SK-N-SH (cell line): ENCODE data around the gene ACE. TPM values are rescaled to one million over a fixed set of nuclear protein-coding genes. Genes with fewer than 3 reads are reported as not detected.

Experiments used
- CTCF ChIA-PET: fragments of 300-600, 350-600 bp; formaldehyde crosslinking; extraction: SDS; loops from one replicate; lab custom pipeline; 2021; lab: Yijun Ruan, JAX
- POLR2A ChIA-PET: fragments of 350-600 bp; sonication (Branson Sonifier 250); formaldehyde crosslinking; extraction: SDS; loops from one replicate; lab custom pipeline; 2020; ENCODE audit warnings: antibody characterized with exemption, inconsistent platforms; lab: Yijun Ruan, JAX
- DNase-seq: peaks from one replicate; pipeline ENCODE4 v3.0.0; 2012
- H2AFZ ChIP-seq: fragments of 200-600 bp; sonication (generic); 2 replicates; pipeline ENCODE4 v1.8.1; 2016; ENCODE audit warnings: antibody characterized with exemption, mild to moderate bottlenecking, low read depth
- H3F3A ChIP-seq: fragments of 200-600 bp; sonication (generic); replicated peaks from 2 replicates; pipeline ENCODE3; 2016; ENCODE audit warnings: antibody characterized with exemption, mild to moderate bottlenecking; ENCODE audit not compliant: insufficient read depth
- H3K27ac ChIP-seq, 2 experiments: fragments of 200-500 bp in 1 of 2; fragments of 200-600 bp in 1 of 2; sonication (Bioruptor generic) in 1 of 2; sonication (generic), shearing (Covaris generic) in 1 of 2; 2 replicates each; pipeline versions ENCODE4 v1.5.1 to v1.6.1; 2014 to 2016; ENCODE audit warnings: low read depth in 2 of 2, inconsistent platforms in 1 of 2, low read length in 1 of 2, mild to moderate bottlenecking in 1 of 2, mixed read lengths in 1 of 2
- H3K27me3 ChIP-seq: fragments of 200-600 bp; sonication (generic), shearing (Covaris generic); 2 replicates; pipeline ENCODE4 v1.6.1; 2016; ENCODE audit warnings: mixed run types; ENCODE audit not compliant: insufficient read depth
- H3K36me3 ChIP-seq, 2 experiments: fragments of 200-500 bp in 1 of 2; fragments of 200-600 bp in 1 of 2; sonication (Bioruptor generic) in 1 of 2; sonication (generic) in 1 of 2; replicated peaks in 1 of 2; 2 replicates each; pipeline versions ENCODE3 to v1.5.1; 2014 to 2016; ENCODE audit warnings: low read length in 1 of 2, mild to moderate bottlenecking in 1 of 2; ENCODE audit not compliant: insufficient read depth in 2 of 2, control insufficient read depth in 1 of 2
- H3K4me1 ChIP-seq, 2 experiments: fragments of 200-500 bp in 1 of 2; fragments of 200-600 bp in 1 of 2; sonication (Bioruptor generic) in 1 of 2; sonication (generic), shearing (Covaris generic) in 1 of 2; 2 replicates each; pipeline versions ENCODE4 v1.5.1 to v1.6.1; 2014 to 2016; ENCODE audit warnings: low read depth in 1 of 2, low read length in 1 of 2, mixed run types in 1 of 2; ENCODE audit not compliant: insufficient read depth in 2 of 2, control insufficient read depth in 1 of 2
- H3K4me2 ChIP-seq: fragments of 200-600 bp; sonication (generic), shearing (Covaris generic); 2 replicates; pipeline ENCODE4 v1.6.1; 2017; ENCODE audit warnings: mixed run types
- H3K4me3 ChIP-seq, 2 experiments: fragments of 200-500 bp in 1 of 2; fragments of 200-600 bp in 1 of 2; sonication (Bioruptor generic) in 1 of 2; sonication (generic), shearing (Covaris generic) in 1 of 2; 2 replicates each; pipeline versions ENCODE4 v1.5.1 to v1.8.1; 2014 to 2016; ENCODE audit warnings: low read depth in 2 of 2, inconsistent platforms in 1 of 2, low read length in 1 of 2, mild to moderate bottlenecking in 1 of 2, mixed read lengths in 1 of 2, moderate library complexity in 1 of 2
- H3K79me2 ChIP-seq: fragments of 200-600 bp; sonication (generic); 2 replicates; pipeline ENCODE4 v1.8.1; 2017; ENCODE audit warnings: mild to moderate bottlenecking; ENCODE audit not compliant: insufficient read depth
- H3K9ac ChIP-seq: fragments of 200-600 bp; sonication (generic); 2 replicates; pipeline ENCODE4 v1.6.1; 2017; ENCODE audit warnings: mixed run types
- H3K9me2 ChIP-seq: fragments of 200-600 bp; sonication (generic); 2 replicates; pipeline ENCODE4 v1.6.1; 2017; ENCODE audit warnings: mixed run types
- H3K9me3 ChIP-seq: fragments of 200-600 bp; sonication (generic); 2 replicates; pipeline ENCODE4 v1.6.1; 2017; ENCODE audit warnings: mixed run types, mild to moderate bottlenecking, moderate library complexity
- H4K20me1 ChIP-seq: fragments of 200-600 bp; sonication (generic); 2 replicates; pipeline ENCODE4 v1.6.1; 2017; ENCODE audit warnings: mild to moderate bottlenecking, mixed run types; ENCODE audit not compliant: insufficient read depth
- CHD2 ChIP-seq: fragments of 150-350 bp; IDR thresholded peaks from 2 replicates; pipeline ENCODE4 v1.6.1; 2018; ENCODE audit warnings: low read length; ENCODE audit not compliant: partially characterized antibody
- EP300 ChIP-seq, 2 experiments: IDR thresholded peaks; 2 replicates each; pipeline versions ENCODE4 v1.4.0 to v1.6.1; 2012; ENCODE audit warnings: borderline replicate concordance in 1 of 2, low read depth in 1 of 2, low read length in 1 of 2
- FOXJ3 ChIP-seq: sonication (generic); formaldehyde crosslinking; IDR thresholded peaks from 2 replicates; pipeline ENCODE4 v1.5.1; 2020; ENCODE audit warnings: mild to moderate bottlenecking, missing genetic modification reagents
- FOXM1 ChIP-seq: IDR thresholded peaks from 2 replicates; pipeline ENCODE4 v1.4.0; 2012; ENCODE audit warnings: low read depth, mild to moderate bottlenecking
- GABPA ChIP-seq: IDR thresholded peaks from 2 replicates; pipeline ENCODE4 v1.4.0; 2012; ENCODE audit warnings: low read depth, mild to moderate bottlenecking
- JUND ChIP-seq: IDR thresholded peaks from 2 replicates; pipeline ENCODE4 v1.4.0; 2012
- MEF2A ChIP-seq: IDR thresholded peaks from 2 replicates; pipeline ENCODE4 v1.4.0; 2012; ENCODE audit warnings: low read depth, borderline replicate concordance
- NRF1 ChIP-seq: IDR thresholded peaks from 2 replicates; pipeline ENCODE4 v1.6.1; 2012; ENCODE audit warnings: low read depth, mild to moderate bottlenecking, low read length
- PBX3 ChIP-seq: IDR thresholded peaks from 2 replicates; pipeline ENCODE4; 2012
- POLR2AphosphoS5 ChIP-seq: IDR thresholded peaks from 2 replicates; pipeline ENCODE4 v1.6.1; 2012; ENCODE audit warnings: low read depth, low read length
- RCOR1 ChIP-seq: fragments of 150-350 bp; IDR thresholded peaks from 2 replicates; pipeline ENCODE4 v1.6.1; 2017; ENCODE audit warnings: antibody characterized with exemption, low read length
- RFX5 ChIP-seq: IDR thresholded peaks from 2 replicates; pipeline ENCODE4 v1.6.1; 2012; ENCODE audit warnings: mild to moderate bottlenecking, improper control_type of control experiment, low read length
- SMC3 ChIP-seq: IDR thresholded peaks from 2 replicates; pipeline ENCODE4 v1.6.1; 2012; ENCODE audit warnings: low read depth, low read length, improper control_type of control experiment
- TAF1 ChIP-seq: IDR thresholded peaks from 2 replicates; pipeline ENCODE4 v1.6.1; 2012; ENCODE audit warnings: low read depth, mild to moderate bottlenecking, low read length, moderate library complexity, borderline replicate concordance
- TEAD4 ChIP-seq: IDR thresholded peaks from 2 replicates; pipeline ENCODE4 v1.4.0; 2012; ENCODE audit warnings: mild to moderate bottlenecking, borderline replicate concordance; ENCODE audit not compliant: insufficient read depth
- USF1 ChIP-seq: IDR thresholded peaks from 2 replicates; pipeline ENCODE4 v1.4.0; 2012; ENCODE audit warnings: low read depth, borderline replicate concordance
- USF2 ChIP-seq: fragments of 150-350 bp; IDR thresholded peaks from 2 replicates; pipeline ENCODE4 v1.6.1; 2017; ENCODE audit warnings: antibody characterized with exemption, low read length, low read depth, borderline replicate concordance
- WGBS: methylation state at CpG from one replicate; pipeline ENCODE4 v1.1.6; 2017; ENCODE audit warnings: low lambda C conversion rate; 5-methylcytosine and 5-hydroxymethylcytosine counted together
- polyA plus RNA-seq, 3 experiments: library from polyadenylated mRNA; depleted of rRNA; stranded (reverse); fragments of >200 nt; gene quantifications; 2 replicates each; pipeline ENCODE4 v1.2.3, GENCODE V29; 2012
- TF ChIP-seq, protein P1 (sequence below): fragments of 150-350 bp; IDR thresholded peaks from 2 replicates; pipeline ENCODE4 v1.6.1; 2016; ENCODE audit warnings: mild to moderate bottlenecking, low read depth, low read length

Gene ACE
- polyA plus RNA-seq, 1 of the 3 experiments (the other 2 are of a cell fraction): 12.1 TPM

DNA sequence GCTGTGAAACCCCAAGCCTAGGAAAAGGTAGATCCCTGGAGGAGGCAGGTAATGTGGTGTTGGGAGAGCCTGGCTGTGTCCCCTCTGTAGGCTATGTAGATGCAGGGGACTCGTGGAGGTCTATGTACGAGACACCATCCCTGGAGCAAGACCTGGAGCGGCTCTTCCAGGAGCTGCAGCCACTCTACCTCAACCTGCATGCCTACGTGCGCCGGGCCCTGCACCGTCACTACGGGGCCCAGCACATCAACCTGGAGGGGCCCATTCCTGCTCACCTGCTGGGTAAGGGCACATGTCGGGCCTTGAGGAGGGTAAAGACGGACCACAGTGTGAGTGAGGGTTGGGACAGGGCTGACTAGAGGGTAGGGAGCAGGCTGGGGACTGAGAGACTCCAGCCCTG lies 12.0 kb downstream of the ACE start:
- Histone ChIP-seq H4K20me1 (no peaks in the 10 kb centered on the region), H3K9ac (no peak overlapping the region), H2AFZ (no peak overlapping the region), H3K27ac (no peak overlapping the region), H3K4me1 (no peaks in the 10 kb centered on the region; a peak in 1 of 4 replicates), H3K4me3 (no peak overlapping the region), H3K9me3 (no peaks in the 10 kb centered on the region), H3K27me3 (no peaks in the 10 kb centered on the region), H3K9me2 (no peaks in the 10 kb centered on the region), H3F3A (no peaks in the 10 kb centered on the region), H3K36me3 (no peaks in the 10 kb centered on the region), H3K4me2 (no peak overlapping the region), H3K79me2 (no peaks in the 10 kb centered on the region)
- peak; percentile 30 for DNase-seq
- WGBS: 92% methylated on average over 9 of the region's 10 CpGs
- no peak for TF ChIP-seq RCOR1
- no peak for TF ChIP-seq EP300 (IDR thresholded peaks at IDR 0.05; ENCODE audit: borderline replicate concordance in 1 of 2, low read depth in 1 of 2, low read length in 1 of 2)
- no peak for TF ChIP-seq TEAD4
- TF ChIP-seq FOXM1: no peak
- no peak for TF ChIP-seq RFX5
- TF ChIP-seq, protein P1, sequence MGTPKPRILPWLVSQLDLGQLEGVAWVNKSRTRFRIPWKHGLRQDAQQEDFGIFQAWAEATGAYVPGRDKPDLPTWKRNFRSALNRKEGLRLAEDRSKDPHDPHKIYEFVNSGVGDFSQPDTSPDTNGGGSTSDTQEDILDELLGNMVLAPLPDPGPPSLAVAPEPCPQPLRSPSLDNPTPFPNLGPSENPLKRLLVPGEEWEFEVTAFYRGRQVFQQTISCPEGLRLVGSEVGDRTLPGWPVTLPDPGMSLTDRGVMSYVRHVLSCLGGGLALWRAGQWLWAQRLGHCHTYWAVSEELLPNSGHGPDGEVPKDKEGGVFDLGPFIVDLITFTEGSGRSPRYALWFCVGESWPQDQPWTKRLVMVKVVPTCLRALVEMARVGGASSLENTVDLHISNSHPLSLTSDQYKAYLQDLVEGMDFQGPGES: no peak
- no peak for TF ChIP-seq NRF1
- no peak for TF ChIP-seq CHD2
- no peak for TF ChIP-seq SMC3
- TF ChIP-seq JUND: no peak
- no peak for TF ChIP-seq GABPA
- TF ChIP-seq USF2: no peak
- TF ChIP-seq MEF2A: no peak
- TF ChIP-seq PBX3: no peak
- TF ChIP-seq TAF1: no peak
- TF ChIP-seq POLR2AphosphoS5: no peak
- ChIA-PET POLR2A (no interaction called here), CTCF (interaction anchor here (2.1 to 3.6 kb wide), 3 partner anchors 8 to 63 kb away, joined by 13 to 33 read pairs (median 24); partner anchors contain the start of gene ACE)

GRCh38 chr17:63489291-63489690 lies 12.4 kb downstream of the ACE start:
- Histone ChIP-seq H3K79me2 (no peaks in the 10 kb centered on the region), H3K4me3 (no peak overlapping the region), H3K4me2 (no peak overlapping the region), H3F3A (no peaks in the 10 kb centered on the region), H3K27me3 (no peaks in the 10 kb centered on the region), H3K4me1 (no peaks in the 10 kb centered on the region; a peak in 1 of 4 replicates), H4K20me1 (no peaks in the 10 kb centered on the region), H2AFZ (no peak overlapping the region), H3K9ac (no peak overlapping the region), H3K36me3 (no peaks in the 10 kb centered on the region), H3K27ac (no peak overlapping the region), H3K9me3 (no peaks in the 10 kb centered on the region), H3K9me2 (no peaks in the 10 kb centered on the region)
- CTCF ChIA-PET: interaction anchor here (1.2 to 3.5 kb wide), 3 partner anchors 11 to 122 kb away, joined by 3 to 33 read pairs (median 13); partner anchors contain the start of gene ACE
- POLR2A ChIA-PET: no interaction called here
- DNase-seq: no peak
- 87% methylated on average over 6 of the region's 6 CpGs for WGBS
- TF ChIP-seq USF1: no peak
- no peak for TF ChIP-seq FOXJ3 (CRISPR knock-in tag)
